OCI-LY7 (cell line): Measurements from ENCODE around the gene DPH1. TPM values are rescaled to one million over a fixed set of nuclear protein-coding genes. Genes with fewer than 3 reads are reported as not detected.

Experiments
- BruUV-seq: library from RNA; stranded (reverse); fragments of 400-500 nt; replicated peaks from 2 replicates; lab custom pipeline; 2021; lab: Mats Ljungman, UMichigan
- CTCF ChIA-PET: fragments of 300-600 bp; sonication (Branson Sonifier 250); formaldehyde crosslinking; loops from one replicate; lab custom pipeline; 2022; ENCODE audit warnings: antibody characterized with exemption; ENCODE audit not compliant: unreplicated experiment; lab: Charles Lee
- POLR2A ChIA-PET: fragments of 300-600 bp; sonication (Branson Sonifier 250); formaldehyde crosslinking; loops from one replicate; lab custom pipeline; 2022; ENCODE audit warnings: antibody characterized with exemption; lab: Charles Lee
- DNase-seq: peaks from one replicate; pipeline ENCODE4 v3.0.0-alpha.2; 2015; ENCODE audit warnings: low spot score
- H2AFZ ChIP-seq: fragments of 200-600 bp; sonication (generic), shearing (Covaris generic); 2 replicates; pipeline ENCODE4 v1.6.1; 2014; ENCODE audit warnings: mild to moderate bottlenecking, antibody characterized with exemption, low read length, moderate library complexity
- H3K27ac ChIP-seq: fragments of 200-600 bp; sonication (generic); 2 replicates; pipeline ENCODE4 v1.5.1; 2014; ENCODE audit warnings: mixed run types, low read depth, mild to moderate bottlenecking, moderate library complexity, low read length, inconsistent platforms; ENCODE audit not compliant: poor library complexity, severe bottlenecking
- H3K36me3 ChIP-seq: fragments of 200-600 bp; sonication (generic); 2 replicates; pipeline ENCODE4 v1.6.1; 2014; ENCODE audit warnings: mild to moderate bottlenecking, antibody characterized with exemption, low read length, moderate library complexity, mixed read lengths; ENCODE audit not compliant: insufficient read depth
- H3K4me1 ChIP-seq: fragments of 200-600 bp; sonication (generic); 2 replicates; pipeline ENCODE4 v1.5.1; 2014; ENCODE audit warnings: mild to moderate bottlenecking, low read length; ENCODE audit not compliant: insufficient read depth, poor library complexity, severe bottlenecking
- H3K4me2 ChIP-seq: fragments of 200-600 bp; sonication (generic); 2 replicates; pipeline ENCODE4 v1.6.1; 2014; ENCODE audit warnings: mild to moderate bottlenecking, low read length
- H3K4me3 ChIP-seq: fragments of 200-600 bp; sonication (generic); 2 replicates; pipeline ENCODE4 v1.5.1; 2014; ENCODE audit warnings: mild to moderate bottlenecking, low read depth, low read length; ENCODE audit not compliant: poor library complexity, severe bottlenecking
- H3K79me2 ChIP-seq: fragments of 200-600 bp; sonication (generic); 2 replicates; pipeline ENCODE4 v1.6.1; 2016; ENCODE audit warnings: low read depth, mild to moderate bottlenecking, low read length, moderate library complexity, mixed read lengths; ENCODE audit not compliant: insufficient read depth
- H3K9me2 ChIP-seq: fragments of 200-600 bp; sonication (generic); 2 replicates; pipeline ENCODE4 v1.6.1; 2016; ENCODE audit warnings: mild to moderate bottlenecking, low read length, mixed read lengths; ENCODE audit not compliant: insufficient read depth
- H3K9me3 ChIP-seq: fragments of 200-600 bp; sonication (generic); 2 replicates; pipeline ENCODE4 v1.6.1; 2014; ENCODE audit warnings: mild to moderate bottlenecking, mixed run types, low read length, mixed read lengths
- H4K20me1 ChIP-seq: fragments of 200-600 bp; sonication (generic); 2 replicates; pipeline ENCODE4 v1.6.1; 2014; ENCODE audit warnings: mild to moderate bottlenecking, antibody characterized with exemption, low read length, moderate library complexity, mixed read lengths; ENCODE audit not compliant: insufficient read depth
- EZH2phosphoT487 ChIP-seq: fragments of 200-600 bp; sonication (generic); IDR thresholded peaks from 2 replicates; pipeline ENCODE4 v1.6.1; 2018; ENCODE audit warnings: low read depth, borderline replicate concordance, mild to moderate bottlenecking, mixed run types, antibody characterized with exemption, low read length, moderate library complexity, mixed read lengths
- intact Hi-C: fragments of 100-400 bp; cut with micrococcal nuclease; formaldehyde crosslinking; loops from one replicate; pipeline ENCODE4 v1.10.0; 2022; ENCODE audit not compliant: unreplicated experiment
- total RNA-seq, 2 experiments: library from RNA; depleted of rRNA in 1 of 2; stranded (reverse); fragments of >200 nt in 1 of 2; shearing (Covaris generic) in 1 of 2; gene quantifications; 2 replicates each; pipeline ENCODE4 v1.2.3, GENCODE V29; 2014 to 2022
- TF ChIP-seq, protein P1 (sequence below): fragments of 200-600 bp; sonication (generic); conservative IDR thresholded peaks from 2 replicates; pipeline ENCODE4 v1.5.1; 2014; ENCODE audit warnings: mild to moderate bottlenecking, antibody characterized with exemption, low read length, moderate library complexity, mixed read lengths

DPH1 gene
- total RNA-seq, 2 experiments from 2014 or later, result 26.5 to 35.1 TPM

GRCh38 chr17:2070241-2071023, 40.5 kb downstream of the DPH1 start:
- Histone ChIP-seq H2AFZ (no peak overlapping the region), H3K4me3 (no peak overlapping the region), H3K36me3 (no peaks in the 10 kb centered on the region), H3K9me2 (no peaks in the 10 kb centered on the region), H3K4me1 (peaks cover 11% of the 10 kb centered on the region), H3K27ac (no peak overlapping the region), H4K20me1 (no peaks in the 10 kb centered on the region), H3K79me2 (no peaks in the 10 kb centered on the region), H3K9me3 (no peaks in the 10 kb centered on the region), H3K4me2 (no peak overlapping the region)
- TF ChIP-seq, protein P1, sequence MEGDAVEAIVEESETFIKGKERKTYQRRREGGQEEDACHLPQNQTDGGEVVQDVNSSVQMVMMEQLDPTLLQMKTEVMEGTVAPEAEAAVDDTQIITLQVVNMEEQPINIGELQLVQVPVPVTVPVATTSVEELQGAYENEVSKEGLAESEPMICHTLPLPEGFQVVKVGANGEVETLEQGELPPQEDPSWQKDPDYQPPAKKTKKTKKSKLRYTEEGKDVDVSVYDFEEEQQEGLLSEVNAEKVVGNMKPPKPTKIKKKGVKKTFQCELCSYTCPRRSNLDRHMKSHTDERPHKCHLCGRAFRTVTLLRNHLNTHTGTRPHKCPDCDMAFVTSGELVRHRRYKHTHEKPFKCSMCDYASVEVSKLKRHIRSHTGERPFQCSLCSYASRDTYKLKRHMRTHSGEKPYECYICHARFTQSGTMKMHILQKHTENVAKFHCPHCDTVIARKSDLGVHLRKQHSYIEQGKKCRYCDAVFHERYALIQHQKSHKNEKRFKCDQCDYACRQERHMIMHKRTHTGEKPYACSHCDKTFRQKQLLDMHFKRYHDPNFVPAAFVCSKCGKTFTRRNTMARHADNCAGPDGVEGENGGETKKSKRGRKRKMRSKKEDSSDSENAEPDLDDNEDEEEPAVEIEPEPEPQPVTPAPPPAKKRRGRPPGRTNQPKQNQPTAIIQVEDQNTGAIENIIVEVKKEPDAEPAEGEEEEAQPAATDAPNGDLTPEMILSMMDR, result 0 out of 2 replicates have a peak, but pooled peaks have one; percentile 39
- no peak for TF ChIP-seq EZH2phosphoT487
- ChIA-PET CTCF (no interaction called here), POLR2A (no interaction called here)
- BruUV-seq, result no TSS peak
- no peak for DNase-seq
- intact Hi-C loops, result no loop called here

GRCh38 chr17:2071024-2071385, 41.1 kb downstream of the DPH1 start:
- H3K9me2 ChIP-seq, result no peaks in the 10 kb centered on the region
- H3K79me2 ChIP-seq, result no peaks in the 10 kb centered on the region
- no peaks in the 10 kb centered on the region for H4K20me1 ChIP-seq
- H2AFZ ChIP-seq, result no peak overlapping the region
- BruUV-seq, result no TSS peak
- no peak overlapping the region for H3K4me2 ChIP-seq
- H3K4me3 ChIP-seq, result no peak overlapping the region
- TF ChIP-seq, protein P1, result no peak
- TF ChIP-seq EZH2phosphoT487, result no peak
- POLR2A ChIA-PET, result no interaction called here
- CTCF ChIA-PET, result no interaction called here
- peaks cover 11% of the 10 kb centered on the region for H3K4me1 ChIP-seq
- H3K9me3 ChIP-seq, result no peaks in the 10 kb centered on the region
- intact Hi-C loops, result no loop called here
- H3K36me3 ChIP-seq, result no peaks in the 10 kb centered on the region
- no peak overlapping the region for H3K27ac ChIP-seq
- DNase-seq, result no peak
